ENCODE results near the gene SLC16A2. TPM values are rescaled to one million over a fixed set of nuclear protein-coding genes. Genes with fewer than 3 reads are reported as not detected.
"Not testable (repeated sequence)": the region's sequence is repeated elsewhere in the genome, so short reads cannot be mapped to it uniquely, and the experiment has no call there.

Gene SLC16A2
- total RNA-seq, 1 donor from 2014 or later = 2.6 TPM

DNA sequence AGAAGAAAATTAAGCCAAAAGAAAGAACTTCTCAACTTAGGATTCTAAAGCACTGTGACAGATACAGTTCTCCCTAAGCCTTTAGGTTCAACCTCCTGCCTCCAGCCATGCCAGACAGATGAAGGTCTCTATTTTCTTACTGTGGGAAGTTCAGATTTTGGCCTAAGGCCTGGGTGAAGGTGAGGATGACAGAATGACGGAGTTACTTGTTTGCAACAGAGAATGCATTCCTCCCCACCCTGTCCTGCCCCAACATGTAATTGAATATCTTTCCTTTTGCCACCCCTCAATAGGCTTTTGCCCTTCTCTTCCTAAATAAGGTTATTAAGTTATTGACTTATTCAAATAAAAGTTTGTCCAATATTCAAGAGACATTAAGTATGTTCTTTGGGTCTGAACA lies 25.6 kb downstream of the SLC16A2 start:
- ATAC-seq = peak; percentile 43

DNA sequence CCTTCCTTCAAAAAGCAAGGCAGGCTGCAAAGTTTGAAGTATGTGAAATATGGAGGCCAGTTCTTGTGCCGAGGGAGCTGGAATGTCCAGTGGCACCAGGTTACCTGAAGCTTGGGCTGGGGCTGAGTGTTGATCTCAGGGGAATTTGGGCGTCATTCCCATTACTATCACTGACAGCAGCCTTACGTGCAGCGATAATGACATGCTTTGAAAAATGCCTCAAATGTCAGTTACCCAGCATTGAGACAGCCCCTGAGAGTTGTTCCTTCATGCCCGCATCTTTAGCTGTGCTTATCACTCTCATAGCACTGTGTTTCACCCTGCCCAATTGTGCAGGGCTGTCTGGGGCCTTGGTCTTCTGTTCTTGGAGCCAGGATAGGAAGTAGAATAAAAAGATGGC lies 27.4 kb downstream of the SLC16A2 start:
- no peak for ATAC-seq

DNA sequence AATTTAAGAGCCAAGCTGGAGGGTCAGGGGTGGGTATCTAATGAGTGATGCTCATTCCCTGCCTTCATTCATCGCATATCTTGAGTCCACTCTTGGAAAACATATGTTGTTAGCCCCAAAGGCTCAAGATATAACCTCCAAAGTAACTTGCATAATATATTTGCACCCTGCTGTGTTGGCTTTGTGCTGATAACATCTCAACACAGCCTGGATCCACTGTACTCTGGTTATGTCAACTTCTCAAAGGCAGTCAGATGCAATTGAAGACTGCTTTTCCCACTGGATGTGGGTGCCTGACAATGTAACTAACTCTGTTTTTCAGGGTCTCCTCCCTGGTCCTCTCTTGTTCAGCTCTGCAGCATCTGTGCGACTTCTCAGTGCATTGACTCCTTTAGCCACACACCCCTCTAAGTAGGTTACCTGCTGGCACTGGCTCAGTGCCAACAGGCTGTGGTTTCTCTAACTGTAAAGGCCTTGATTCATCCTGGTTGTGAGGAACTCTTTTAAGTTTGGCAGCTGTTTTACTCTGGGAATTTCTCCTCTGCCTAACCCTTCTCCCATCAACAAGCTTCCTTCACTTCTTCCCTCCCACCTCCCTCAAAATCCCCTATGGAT lies 28.1 kb downstream of the SLC16A2 start:
- ATAC-seq = no peak

GRCh38 chrX:74449937-74450330 lies 28.6 kb downstream of the SLC16A2 start:
- ATAC-seq = peak; percentile 31

GRCh38 chrX:74450803-74451449 lies 29.6 kb downstream of the SLC16A2 start:
- ATAC-seq = peak; percentile 90

GRCh38 chrX:74451450-74452198 lies 30.3 kb downstream of the SLC16A2 start:
- no peak for ATAC-seq

DNA sequence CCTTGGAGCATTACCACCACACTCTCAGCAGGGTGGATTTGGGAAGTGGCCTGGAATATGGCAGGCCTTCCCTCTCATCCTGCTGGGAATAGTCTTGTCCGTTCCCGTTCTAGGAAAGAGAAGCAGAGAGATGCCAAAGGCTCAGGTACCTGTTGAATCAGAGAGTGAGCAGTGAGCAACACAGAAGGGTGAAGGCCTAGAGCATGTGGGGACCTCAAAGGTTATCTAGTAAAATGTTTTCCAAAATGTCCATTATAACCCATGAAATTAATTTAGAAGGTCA lies 30.8 kb downstream of the SLC16A2 start:
- ATAC-seq = no peak

- ATAC-seq = peak; percentile 58
Observed at GRCh38 chrX:74453178-74453577, 31.9 kb downstream of the SLC16A2 start.

DNA sequence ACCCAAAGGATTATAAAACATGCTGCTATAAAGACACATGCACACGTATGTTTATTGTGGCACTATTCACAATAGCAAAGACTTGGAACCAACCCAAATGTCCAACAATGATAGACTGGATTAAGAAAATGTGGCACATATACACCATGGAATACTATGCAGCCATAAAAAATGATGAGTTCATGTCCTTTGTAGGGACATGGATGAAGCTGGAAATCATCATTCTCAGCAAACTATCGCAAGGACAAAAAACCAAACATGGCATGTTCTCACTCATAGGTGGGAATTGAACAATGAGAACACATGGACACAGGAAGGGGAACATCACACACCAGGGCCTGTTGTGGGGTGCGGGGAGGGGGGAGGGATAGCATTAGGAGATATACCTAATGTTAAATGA lies 32.9 kb downstream of the SLC16A2 start:
- not testable (repeated sequence) for ATAC-seq

GRCh38 chrX:74458736-74459135 lies 37.4 kb downstream of the SLC16A2 start:
- peak; percentile 48 for ATAC-seq

DNA sequence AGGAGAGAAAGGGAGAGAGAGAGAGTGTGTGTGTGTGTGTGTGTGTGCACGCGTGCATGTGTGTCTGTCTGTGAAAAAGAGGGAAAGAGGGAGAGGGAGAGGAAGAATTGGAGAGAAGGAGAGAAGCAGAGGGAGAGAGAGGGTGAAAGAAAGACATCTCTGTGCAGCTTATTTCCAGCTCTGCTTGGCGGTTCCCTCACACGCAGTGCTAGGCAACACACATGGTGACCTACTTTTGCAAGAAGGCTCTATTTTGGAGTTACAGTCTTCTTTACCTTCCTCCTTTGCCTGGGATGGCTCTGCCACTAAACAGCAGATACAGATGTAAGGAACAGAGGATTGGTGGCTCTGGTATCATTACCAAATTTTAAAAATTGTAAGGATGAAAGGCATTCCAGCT lies 40.1 kb downstream of the SLC16A2 start:
- no peak for ATAC-seq

- ATAC-seq = no peak
Observed at GRCh38 chrX:74464722-74465121, 43.4 kb downstream of the SLC16A2 start.

DNA sequence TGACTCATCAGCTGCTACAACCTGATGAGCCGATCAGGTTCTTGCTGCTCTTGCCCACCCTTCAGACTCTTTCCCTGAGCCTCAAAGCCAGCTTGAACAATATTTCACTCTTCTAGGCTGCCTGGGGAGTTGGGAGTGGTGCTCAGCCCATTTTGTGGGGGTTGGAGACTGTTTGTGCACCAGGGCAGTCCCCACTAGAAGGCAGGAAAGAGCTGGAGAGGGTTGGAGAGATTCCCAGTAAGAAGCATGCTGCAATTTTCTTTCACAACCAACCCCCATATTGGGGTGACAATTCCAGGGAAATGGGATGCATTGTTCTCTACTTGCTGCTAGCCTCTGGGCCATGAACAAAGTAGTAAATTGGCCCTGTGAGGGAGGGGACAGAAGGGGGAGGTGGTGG lies 44.1 kb downstream of the SLC16A2 start:
- ATAC-seq = no peak

GRCh38 chrX:74467656-74468055 lies 46.4 kb downstream of the SLC16A2 start:
- no peak for ATAC-seq

- ATAC-seq = not testable (repeated sequence)
Observed at GRCh38 chrX:74473116-74473515, 51.8 kb downstream of the SLC16A2 start.

- ATAC-seq = no peak
Observed at GRCh38 chrX:74490247-74490646, 69.0 kb downstream of the SLC16A2 start.

- ATAC-seq = no peak
Observed at GRCh38 chrX:74492720-74493201, 71.5 kb downstream of the SLC16A2 start.

DNA sequence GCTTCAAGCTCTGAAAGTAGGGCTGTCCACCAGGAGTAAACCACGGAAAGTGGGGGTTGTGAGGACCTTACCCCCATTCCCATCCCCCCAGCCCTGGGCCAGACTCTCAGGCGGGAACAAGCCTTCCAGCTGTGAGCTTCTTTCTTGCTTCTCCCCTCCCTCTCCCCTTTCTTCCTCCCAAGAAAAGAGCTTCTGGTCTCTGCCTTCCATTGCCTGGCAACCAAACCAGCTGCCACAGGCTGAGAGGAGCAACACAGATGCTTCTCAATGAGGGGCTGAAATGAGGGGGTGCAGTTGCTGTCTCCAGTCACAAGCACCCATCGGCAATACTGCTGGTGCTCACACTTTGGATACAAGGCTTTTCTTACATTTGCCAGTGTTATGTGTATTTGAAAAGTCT lies 72.5 kb downstream of the SLC16A2 start:
- ATAC-seq = no peak

- no peak for ATAC-seq
Observed at GRCh38 chrX:74498924-74499323, 77.6 kb downstream of the SLC16A2 start.

DNA sequence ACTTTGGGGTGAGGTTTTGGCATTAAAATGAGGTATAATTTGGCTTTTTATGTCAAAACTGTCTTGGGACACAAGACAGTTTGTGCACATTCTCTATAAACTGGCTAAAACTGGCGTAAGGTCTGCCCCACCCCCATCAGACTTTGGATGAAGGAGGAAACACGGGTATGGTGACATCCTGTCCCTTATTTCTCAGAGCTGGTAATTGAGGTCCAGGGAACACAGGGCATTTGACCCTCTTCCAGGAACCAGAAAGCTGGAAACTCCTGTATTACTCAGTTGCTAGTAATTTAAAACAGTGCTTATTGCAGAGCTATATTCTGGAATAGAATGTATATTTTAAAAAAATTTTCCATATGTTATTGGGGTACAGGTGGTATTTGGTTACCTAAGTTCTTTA lies 78.8 kb downstream of the SLC16A2 start:
- no peak for ATAC-seq

DNA sequence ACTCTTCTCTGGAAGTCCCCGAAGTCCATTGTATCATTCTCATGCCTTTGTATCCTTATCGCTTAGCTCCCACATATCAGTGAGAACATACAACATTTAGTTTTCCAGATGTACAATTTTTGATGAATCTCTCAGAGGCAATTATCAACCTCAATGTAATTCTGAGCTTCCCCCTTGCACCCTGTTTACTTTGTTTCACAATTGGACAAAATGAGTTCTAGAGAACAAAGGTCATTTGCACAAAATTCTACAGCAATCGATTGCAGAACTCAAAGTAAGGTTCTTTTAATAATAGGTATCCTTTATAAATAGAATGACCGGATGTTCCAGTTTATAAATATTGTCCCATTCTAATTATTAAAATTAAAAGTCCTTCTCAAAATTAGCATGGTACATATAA lies 79.3 kb downstream of the SLC16A2 start:
- no peak for ATAC-seq

DNA sequence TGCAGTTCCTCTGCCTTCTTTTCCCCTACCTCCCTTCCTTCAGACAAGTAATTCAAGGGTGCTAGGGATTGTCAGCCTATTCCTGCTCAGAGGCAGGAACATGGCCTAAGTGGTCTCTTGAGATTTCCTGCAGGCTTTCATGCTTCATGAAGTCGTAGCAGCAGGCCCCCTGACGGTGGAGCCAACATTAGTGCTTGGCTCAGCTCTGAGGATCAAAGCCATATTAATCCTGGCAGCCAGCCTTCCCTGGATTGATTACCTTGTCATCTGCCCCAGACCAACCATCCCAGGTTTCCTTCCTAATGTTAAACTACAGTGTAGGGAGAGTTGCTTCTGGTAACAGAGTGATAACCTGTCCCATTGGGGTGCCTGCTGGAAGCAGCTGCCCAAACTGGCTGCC lies 84.1 kb downstream of the SLC16A2 start:
- no peak for ATAC-seq

DNA sequence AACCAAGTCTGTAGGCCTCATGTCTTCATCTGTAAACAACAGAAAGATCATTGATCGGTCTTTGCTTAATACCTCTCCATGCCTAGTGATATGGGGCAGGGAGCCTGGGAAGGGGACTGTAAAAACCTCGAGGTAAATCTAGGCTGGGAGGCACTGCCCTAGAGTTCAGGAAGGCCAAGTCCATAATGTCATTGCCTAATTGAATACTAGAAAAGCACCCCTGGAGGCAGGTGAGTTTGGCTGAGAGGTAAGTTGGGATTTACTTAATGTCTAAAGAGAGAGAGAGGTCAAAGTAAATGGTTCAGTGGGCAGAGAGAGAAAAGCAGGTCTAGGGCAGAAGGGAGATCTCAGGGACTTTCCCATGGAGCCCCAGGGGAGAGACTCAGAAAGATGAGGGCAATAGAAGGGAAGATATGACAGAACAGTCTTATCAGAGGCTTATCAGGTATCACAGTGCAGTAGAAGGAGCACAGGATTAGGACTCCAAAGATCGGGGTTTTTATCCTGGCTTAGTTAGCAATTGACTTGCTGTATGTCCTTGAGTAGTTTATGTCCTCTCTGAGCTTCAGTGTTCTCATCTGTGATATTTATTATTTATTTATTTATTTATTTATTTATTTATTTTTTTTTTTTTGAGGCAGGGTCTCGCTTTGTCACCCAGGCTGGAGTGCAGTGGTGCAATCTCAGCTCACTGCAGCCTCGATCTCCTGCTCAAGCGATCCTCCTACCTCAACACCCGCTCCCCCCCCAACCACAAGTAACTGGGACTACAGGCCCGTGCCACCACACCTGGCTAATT lies 85.2 kb downstream of the SLC16A2 start:
- no peak for ATAC-seq

Data from esophagus mucosa (tissue), 1 donor.